H1 (cell line): ENCODE data around the gene KRT9.

Experiments used
- BRCA1 ChIP-seq: IDR thresholded peaks from 2 replicates; pipeline ENCODE4 v1.6.1; 2012; ENCODE audit warnings: low read depth, low read length, improper control_type of control experiment
- CTCF ChIP-seq, 3 experiments: IDR thresholded peaks; 1 replicate in 2 of 3; 2 replicates in 1 of 3; pipeline versions ENCODE4 v1.5.1 to v1.6.1; 2011; ENCODE audit warnings: low read length in 3 of 3, mild to moderate bottlenecking in 3 of 3, inconsistent platforms in 2 of 3, low read depth in 1 of 3, moderate library complexity in 1 of 3; ENCODE audit not compliant: insufficient read depth in 1 of 3; ENCODE audit errors: control extremely low read depth in 1 of 3
- GABPA ChIP-seq: IDR thresholded peaks from 2 replicates; pipeline ENCODE4 v1.6.1; 2011; ENCODE audit warnings: mild to moderate bottlenecking, low read length, moderate library complexity, borderline replicate concordance; ENCODE audit not compliant: insufficient read depth
- JUND ChIP-seq: IDR thresholded peaks from 2 replicates; pipeline ENCODE4 v1.6.1; 2011; ENCODE audit warnings: mild to moderate bottlenecking, improper control_type of control experiment, low read length
- MAX ChIP-seq: IDR thresholded peaks from 2 replicates; pipeline ENCODE4 v1.6.1; 2012; ENCODE audit warnings: inconsistent platforms
- POLR2A ChIP-seq, 2 experiments: IDR thresholded peaks; 1 replicate in 1 of 2; 2 replicates in 1 of 2; pipeline ENCODE4 v1.6.1; 2011; ENCODE audit warnings: low read depth in 2 of 2, low read length in 2 of 2, mild to moderate bottlenecking in 2 of 2; ENCODE audit errors: control extremely low read depth in 1 of 2
- RBBP5 ChIP-seq: IDR thresholded peaks from 2 replicates; pipeline ENCODE4 v1.7.1; 2012; ENCODE audit warnings: low read depth, mild to moderate bottlenecking, inconsistent platforms, low read length, moderate library complexity, borderline replicate concordance
- RXRA ChIP-seq: IDR thresholded peaks from 2 replicates; pipeline ENCODE4 v1.6.1; 2011; ENCODE audit warnings: low read depth, mild to moderate bottlenecking, low read length, moderate library complexity; ENCODE audit not compliant: insufficient read depth
- SIN3A ChIP-seq, 2 experiments: IDR thresholded peaks in 1 of 2; conservative IDR thresholded peaks in 1 of 2; 2 replicates each; pipeline ENCODE4 v1.6.1; 2011 to 2012; ENCODE audit warnings: low read length in 2 of 2, improper control_type of control experiment in 1 of 2, low read depth in 1 of 2, mild to moderate bottlenecking in 1 of 2
- SP1 ChIP-seq: IDR thresholded peaks from 2 replicates; pipeline ENCODE4 v1.6.1; 2011; ENCODE audit warnings: low read depth, low read length
- SUZ12 ChIP-seq: fragments of 200-600 bp; sonication (generic); IDR thresholded peaks from 2 replicates; pipeline ENCODE4 v1.6.1; 2012; ENCODE audit warnings: mild to moderate bottlenecking, inconsistent platforms, low read length, moderate library complexity, mixed read lengths
- TEAD4 ChIP-seq: IDR thresholded peaks from 2 replicates; pipeline ENCODE4 v1.6.1; 2012; ENCODE audit warnings: low read depth, low read length, inconsistent platforms, mixed read lengths

GRCh38 chr17:41545829-41546410 lies 25.9 kb downstream of the KRT9 start:
- no peak for TF ChIP-seq TEAD4
- no peak for TF ChIP-seq BRCA1
- no peak for TF ChIP-seq SIN3A (conservative IDR thresholded peaks at IDR 0.05 in 1 of 2, IDR thresholded peaks at IDR 0.05 in 1 of 2; ENCODE audit: low read depth in 1 of 2, low read length in 2 of 2)
- TF ChIP-seq CTCF (IDR thresholded peaks at IDR 0.05; ENCODE audit: control extremely low read depth in 1 of 3, insufficient read depth in 1 of 3, low read depth in 1 of 3, low read length in 3 of 3): no peak
- no peak for TF ChIP-seq RXRA
- no peak for TF ChIP-seq SP1
- TF ChIP-seq GABPA: no peak
- TF ChIP-seq RBBP5: no peak
- TF ChIP-seq JUND: no peak
- no peak for TF ChIP-seq MAX
- no peak for TF ChIP-seq POLR2A (IDR thresholded peaks at IDR 0.05; ENCODE audit: control extremely low read depth in 1 of 2, low read depth in 2 of 2, low read length in 2 of 2)
- TF ChIP-seq SUZ12: no peak
